ENCODE measurements around the gene GRWD1.

The GRWD1 gene

DNA sequence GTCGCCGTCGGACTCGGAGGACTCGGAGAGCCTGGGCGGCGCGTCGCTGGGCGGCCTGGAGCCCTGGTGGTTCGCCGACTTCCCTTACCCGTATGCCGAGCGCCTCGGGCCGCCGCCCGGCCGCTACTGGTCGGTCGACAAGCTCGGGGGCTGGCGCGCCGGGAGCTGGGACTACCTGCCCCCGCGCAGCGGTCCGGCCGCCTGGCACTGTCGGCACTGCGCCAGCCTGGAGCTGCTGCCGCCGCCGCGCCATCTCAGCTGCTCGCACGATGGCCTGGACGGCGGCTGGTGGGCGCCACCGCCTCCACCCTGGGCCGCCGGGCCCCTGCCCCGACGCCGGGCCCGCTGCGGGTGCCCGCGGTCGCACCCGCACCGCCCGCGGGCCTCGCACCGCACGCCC, 2.5 kb upstream of the GRWD1 start:
- H3K4ac ChIP-seq (ENCODE audit: low read depth, low read length) = no peak overlapping the region
- no peak overlapping the region for H3K9ac ChIP-seq (ENCODE audit: low read length)
- H3K4me3 ChIP-seq (ENCODE audit: low read depth, low read length) = no peak overlapping the region
- H4K91ac ChIP-seq (ENCODE audit: low read depth, low read length) = no peak overlapping the region
- no peak overlapping the region for H3K18ac ChIP-seq (ENCODE audit: low read length)
- DNase-seq = no peak
- WGBS (ENCODE audit: extremely low coverage, insufficient coverage, insufficient read length) = no CpG with 5 or more reads among the region's 60 CpGs
- H3K4me1 ChIP-seq (ENCODE audit: control insufficient read depth in 1 of 2, insufficient read depth in 2 of 2, low read length in 2 of 2) = peaks cover 11 to 13% of the 10 kb centered on the region in 2 experiments
- H3K79me1 ChIP-seq (ENCODE audit: low read length) = peaks cover 6% of the 10 kb centered on the region
- no peak overlapping the region for H3K4me2 ChIP-seq (ENCODE audit: low read length)
- H4K8ac ChIP-seq (ENCODE audit: low read depth, low read length) = no peak overlapping the region
- no peak overlapping the region for H2BK120ac ChIP-seq (ENCODE audit: insufficient read depth, low read length, poor library complexity)
- H2BK5ac ChIP-seq (ENCODE audit: low read depth, low read length, poor library complexity) = no peak overlapping the region
- H3K36me3 ChIP-seq (ENCODE audit: control insufficient read depth in 1 of 2, insufficient read depth in 2 of 2, low read length in 2 of 2) = peaks cover 10 to 12% of the 10 kb centered on the region in 2 experiments
- H2BK12ac ChIP-seq (ENCODE audit: low read length) = no peak overlapping the region
- H3K14ac ChIP-seq (ENCODE audit: low read length) = no peak overlapping the region
- H2AK5ac ChIP-seq (ENCODE audit: low read length) = no peak overlapping the region
- H3K27ac ChIP-seq (ENCODE audit: low read depth, low read length) = no peak overlapping the region
- no peak overlapping the region for H2AFZ ChIP-seq (ENCODE audit: insufficient read depth, low read length, poor library complexity)
- peaks cover 2% of the 10 kb centered on the region for H3K79me2 ChIP-seq (ENCODE audit: control insufficient read depth, insufficient read depth, low read length, poor library complexity)
- no peaks in the 10 kb centered on the region for H3K9me3 ChIP-seq (ENCODE audit: insufficient read depth, low read depth, low read length)
- H4K12ac ChIP-seq (ENCODE audit: low read depth, low read length) = no peak overlapping the region
- no peak overlapping the region for H3K23ac ChIP-seq (ENCODE audit: low read length)
- no peaks in the 10 kb centered on the region for H3K27me3 ChIP-seq (ENCODE audit: insufficient read depth, low read length)

DNA sequence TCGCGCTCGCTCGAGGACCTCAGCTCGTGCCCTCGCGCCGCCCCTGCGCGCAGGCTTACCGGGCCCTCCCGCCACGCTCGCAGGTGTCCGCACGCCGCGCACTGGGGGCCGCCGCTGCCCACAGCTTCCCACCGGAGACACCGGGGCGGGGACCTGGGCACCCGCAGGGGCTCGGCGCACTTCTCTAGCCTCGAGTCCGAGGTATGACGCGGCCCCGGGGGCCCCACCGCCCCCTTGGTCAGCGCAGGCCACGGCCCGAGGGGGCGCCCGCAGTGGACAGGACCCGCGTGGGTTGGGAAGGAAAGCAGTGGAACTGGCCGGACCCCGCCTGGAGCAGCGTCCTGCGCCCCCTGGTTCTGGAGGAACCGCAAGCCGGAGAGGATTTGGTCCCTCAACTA, 2.1 kb upstream of the GRWD1 start:
- H3K18ac ChIP-seq (ENCODE audit: low read length) = no peak overlapping the region
- H3K9me3 ChIP-seq (ENCODE audit: insufficient read depth, low read depth, low read length) = no peaks in the 10 kb centered on the region
- H2AK5ac ChIP-seq (ENCODE audit: low read length) = no peak overlapping the region
- H2BK5ac ChIP-seq (ENCODE audit: low read depth, low read length, poor library complexity) = no peak overlapping the region
- no peak for DNase-seq
- no peak overlapping the region for H3K23ac ChIP-seq (ENCODE audit: low read length)
- no peak overlapping the region for H4K12ac ChIP-seq (ENCODE audit: low read depth, low read length)
- H3K79me2 ChIP-seq (ENCODE audit: control insufficient read depth, insufficient read depth, low read length, poor library complexity) = peaks cover 2% of the 10 kb centered on the region
- H4K91ac ChIP-seq (ENCODE audit: low read depth, low read length) = peak overlapping the region; percentile 18
- H3K4ac ChIP-seq (ENCODE audit: low read depth, low read length) = no peak overlapping the region
- peaks cover 11 to 13% of the 10 kb centered on the region in 2 experiments for H3K4me1 ChIP-seq (ENCODE audit: control insufficient read depth in 1 of 2, insufficient read depth in 2 of 2, low read length in 2 of 2)
- H3K4me2 ChIP-seq (ENCODE audit: low read length) = no peak overlapping the region
- no peak overlapping the region for H4K8ac ChIP-seq (ENCODE audit: low read depth, low read length)
- H2BK12ac ChIP-seq (ENCODE audit: low read length) = no peak overlapping the region
- H3K27ac ChIP-seq (ENCODE audit: low read depth, low read length) = no peak overlapping the region
- H3K14ac ChIP-seq (ENCODE audit: low read length) = no peak overlapping the region
- no peaks in the 10 kb centered on the region for H3K27me3 ChIP-seq (ENCODE audit: insufficient read depth, low read length)
- H2BK120ac ChIP-seq (ENCODE audit: insufficient read depth, low read length, poor library complexity) = no peak overlapping the region
- no peak overlapping the region for H3K9ac ChIP-seq (ENCODE audit: low read length)
- WGBS (ENCODE audit: extremely low coverage, insufficient coverage, insufficient read length) = no CpG with 5 or more reads among the region's 45 CpGs
- H3K79me1 ChIP-seq (ENCODE audit: low read length) = peaks cover 6% of the 10 kb centered on the region
- H2AFZ ChIP-seq (ENCODE audit: insufficient read depth, low read length, poor library complexity) = no peak overlapping the region
- H3K4me3 ChIP-seq (ENCODE audit: low read depth, low read length) = no peak overlapping the region
- peaks cover 13 to 15% of the 10 kb centered on the region in 2 experiments for H3K36me3 ChIP-seq (ENCODE audit: control insufficient read depth in 1 of 2, insufficient read depth in 2 of 2, low read length in 2 of 2)

DNA sequence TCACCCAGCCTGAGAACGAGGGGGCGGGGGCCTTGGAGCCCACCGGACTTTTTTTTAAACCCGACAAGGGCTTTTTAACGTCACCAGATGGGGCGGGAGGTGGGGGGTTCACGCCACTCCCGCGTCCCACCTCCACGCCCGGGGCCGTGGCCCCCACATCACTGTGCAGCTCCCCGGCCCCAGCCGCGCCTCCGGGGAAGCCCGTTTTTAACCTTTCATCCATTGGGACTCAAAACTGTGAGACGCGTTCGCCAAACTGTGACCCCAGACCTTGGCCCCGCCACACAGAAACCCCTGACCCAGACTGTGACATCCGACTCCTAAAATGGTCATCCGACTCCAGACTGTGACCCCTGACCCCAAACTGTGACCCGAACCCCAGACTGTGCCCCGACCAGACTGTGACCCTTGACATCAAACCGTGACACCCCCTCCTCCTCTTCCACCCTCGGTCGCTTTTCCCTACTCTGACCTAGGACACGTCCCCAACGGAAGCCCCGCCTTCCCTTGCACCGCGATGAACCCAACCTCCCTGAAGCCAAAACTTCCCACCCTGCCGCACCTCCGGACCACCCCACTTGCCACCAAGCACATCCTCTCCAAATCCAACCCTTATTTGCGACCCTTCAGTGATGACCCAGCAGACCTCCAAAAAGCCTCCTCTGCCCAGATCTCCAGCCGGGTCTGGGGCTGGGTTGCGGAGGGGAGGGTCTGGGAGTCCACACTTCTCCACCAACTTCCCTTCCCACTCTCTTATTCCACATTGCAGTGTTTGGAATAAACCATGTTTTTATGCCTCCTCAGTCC, 1.5 kb upstream of the GRWD1 start:
- peak overlapping the region; percentile 44 for H3K4ac ChIP-seq (ENCODE audit: low read depth, low read length)
- no peaks in the 10 kb centered on the region for H3K9me3 ChIP-seq (ENCODE audit: insufficient read depth, low read depth, low read length)
- peak overlapping the region; percentile 74 for H2BK12ac ChIP-seq (ENCODE audit: low read length)
- H2BK120ac ChIP-seq (ENCODE audit: insufficient read depth, low read length, poor library complexity) = no peak overlapping the region
- H3K27ac ChIP-seq (ENCODE audit: low read depth, low read length) = peak overlapping the region; percentile 8
- peak overlapping the region; percentile 23 for H4K12ac ChIP-seq (ENCODE audit: low read depth, low read length)
- H4K91ac ChIP-seq (ENCODE audit: low read depth, low read length) = peak overlapping the region; percentile 65
- H3K14ac ChIP-seq (ENCODE audit: low read length) = peak overlapping the region; percentile 11
- no peak overlapping the region for H3K4me3 ChIP-seq (ENCODE audit: low read depth, low read length)
- no peaks in the 10 kb centered on the region for H3K27me3 ChIP-seq (ENCODE audit: insufficient read depth, low read length)
- DNase-seq = no peak
- H3K18ac ChIP-seq (ENCODE audit: low read length) = no peak overlapping the region
- no CpG with 5 or more reads among the region's 38 CpGs for WGBS (ENCODE audit: extremely low coverage, insufficient coverage, insufficient read length)
- no peak overlapping the region for H3K23ac ChIP-seq (ENCODE audit: low read length)
- H2AFZ ChIP-seq (ENCODE audit: insufficient read depth, low read length, poor library complexity) = peak overlapping the region; percentile 1
- H3K4me1 ChIP-seq (ENCODE audit: control insufficient read depth in 1 of 2, insufficient read depth in 2 of 2, low read length in 2 of 2) = peaks cover 11 to 13% of the 10 kb centered on the region in 2 experiments
- peak overlapping the region; percentile 71 for H2AK5ac ChIP-seq (ENCODE audit: low read length)
- H3K9ac ChIP-seq (ENCODE audit: low read length) = no peak overlapping the region
- H3K4me2 ChIP-seq (ENCODE audit: low read length) = no peak overlapping the region
- peaks cover 17 to 19% of the 10 kb centered on the region in 2 experiments for H3K36me3 ChIP-seq (ENCODE audit: control insufficient read depth in 1 of 2, insufficient read depth in 2 of 2, low read length in 2 of 2)
- H3K79me2 ChIP-seq (ENCODE audit: control insufficient read depth, insufficient read depth, low read length, poor library complexity) = peaks cover 2% of the 10 kb centered on the region
- peak overlapping the region; percentile 4 for H4K8ac ChIP-seq (ENCODE audit: low read depth, low read length)
- H3K79me1 ChIP-seq (ENCODE audit: low read length) = peaks cover 6% of the 10 kb centered on the region
- no peak overlapping the region for H2BK5ac ChIP-seq (ENCODE audit: low read depth, low read length, poor library complexity)

DNA sequence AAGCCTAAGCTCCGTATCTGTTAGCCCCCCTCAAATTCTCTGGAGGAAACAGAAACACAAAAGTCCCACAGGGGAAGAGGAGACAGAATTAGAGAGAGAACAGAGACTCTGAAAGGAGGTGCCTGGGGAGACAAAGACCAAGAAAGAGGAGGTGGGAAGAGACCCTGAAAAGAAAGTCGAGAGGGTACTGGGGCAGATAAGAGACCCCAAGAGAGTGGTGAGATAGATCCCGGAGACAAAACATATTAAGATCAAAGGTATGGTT, 915 bp upstream of the GRWD1 start:
- no peaks in the 10 kb centered on the region for H3K27me3 ChIP-seq (ENCODE audit: insufficient read depth, low read length)

More for the DNA sequence above, 915 bp upstream of the GRWD1 start:
- Histone ChIP-seq H2BK5ac (ENCODE audit: low read depth, low read length, poor library complexity) (no peak overlapping the region), H2AK5ac (ENCODE audit: low read length) (peak overlapping the region; percentile 71), H3K27ac (ENCODE audit: low read depth, low read length) (peak overlapping the region; percentile 8), H3K14ac (ENCODE audit: low read length) (peak overlapping the region; percentile 11), H3K4me1 (ENCODE audit: control insufficient read depth in 1 of 2, insufficient read depth in 2 of 2, low read length in 2 of 2) (peaks cover 11 to 13% of the 10 kb centered on the region in 2 experiments), H3K23ac (ENCODE audit: low read length) (no peak overlapping the region), H4K12ac (ENCODE audit: low read depth, low read length) (peak overlapping the region; percentile 23), H3K4me3 (ENCODE audit: low read depth, low read length) (no peak overlapping the region), H3K9me3 (ENCODE audit: insufficient read depth, low read depth, low read length) (no peaks in the 10 kb centered on the region), H3K18ac (ENCODE audit: low read length) (no peak overlapping the region), H4K91ac (ENCODE audit: low read depth, low read length) (peak overlapping the region; percentile 65), H3K9ac (ENCODE audit: low read length) (no peak overlapping the region), H3K79me1 (ENCODE audit: low read length) (peaks cover 6% of the 10 kb centered on the region), H2BK12ac (ENCODE audit: low read length) (peak overlapping the region; percentile 74), H2BK120ac (ENCODE audit: insufficient read depth, low read length, poor library complexity) (no peak overlapping the region), H3K79me2 (ENCODE audit: control insufficient read depth, insufficient read depth, low read length, poor library complexity) (peaks cover 2% of the 10 kb centered on the region), H3K4ac (ENCODE audit: low read depth, low read length) (no peak overlapping the region), H3K4me2 (ENCODE audit: low read length) (peak overlapping the region; percentile 82), H4K8ac (ENCODE audit: low read depth, low read length) (peak overlapping the region; percentile 4), H2AFZ (ENCODE audit: insufficient read depth, low read length, poor library complexity) (peak overlapping the region; percentile 67), H3K36me3 (ENCODE audit: control insufficient read depth in 1 of 2, insufficient read depth in 2 of 2, low read length in 2 of 2) (peaks cover 23 to 24% of the 10 kb centered on the region in 2 experiments)
- DNase-seq = no peak
- no CpG with 5 or more reads among the region's 3 CpGs for WGBS (ENCODE audit: extremely low coverage, insufficient coverage, insufficient read length)
